ENCODE results near the gene CTNNA1. TPM values are rescaled to one million over a fixed set of nuclear protein-coding genes. Genes with fewer than 3 reads are reported as not detected.

CTNNA1 gene
- total and polyA plus RNA-seq, 2 of the 8 experiments (the other 6 are each of a cell fraction or from before 2014, with no cell fraction given): 115 to 349 TPM

GRCh38 chr5:138943599-138944173 is 190.5 kb downstream of the CTNNA1 start (continued):
- TF ChIP-seq CHD7 (IDR thresholded peaks at IDR 0.05; ENCODE audit: insufficient replicate concordance, low read length): no peak
- no peak for TF ChIP-seq JUND (IDR thresholded peaks at IDR 0.05; ENCODE audit: low read length)
- TF ChIP-seq BCL11A (IDR thresholded peaks at IDR 0.05; ENCODE audit: low read depth in 2 of 2, low read length in 2 of 2): no peak
- no peak for TF ChIP-seq CHD1 (IDR thresholded peaks at IDR 0.05; ENCODE audit: low read depth, low read length)
- no peak for TF ChIP-seq JUN (IDR thresholded peaks at IDR 0.05; ENCODE audit: low read depth, low read length)
- no peak for TF ChIP-seq RAD21 (IDR thresholded peaks at IDR 0.05 in 1 of 2, conservative IDR thresholded peaks at IDR 0.05 in 1 of 2; ENCODE audit: low read depth in 2 of 2, low read length in 2 of 2)
- TF ChIP-seq POLR2AphosphoS5 (IDR thresholded peaks at IDR 0.05; ENCODE audit: low read depth, low read length): no peak
- no peak for TF ChIP-seq EZH2 (IDR thresholded peaks at IDR 0.05; ENCODE audit: low read depth, low read length, severe bottlenecking)
